ENCODE data around the gene NKAIN4.
"Not testable (repeated sequence)": the region's sequence is repeated elsewhere in the genome, so short reads cannot be mapped to it uniquely, and the experiment has no call there.

NKAIN4 gene

DNA sequence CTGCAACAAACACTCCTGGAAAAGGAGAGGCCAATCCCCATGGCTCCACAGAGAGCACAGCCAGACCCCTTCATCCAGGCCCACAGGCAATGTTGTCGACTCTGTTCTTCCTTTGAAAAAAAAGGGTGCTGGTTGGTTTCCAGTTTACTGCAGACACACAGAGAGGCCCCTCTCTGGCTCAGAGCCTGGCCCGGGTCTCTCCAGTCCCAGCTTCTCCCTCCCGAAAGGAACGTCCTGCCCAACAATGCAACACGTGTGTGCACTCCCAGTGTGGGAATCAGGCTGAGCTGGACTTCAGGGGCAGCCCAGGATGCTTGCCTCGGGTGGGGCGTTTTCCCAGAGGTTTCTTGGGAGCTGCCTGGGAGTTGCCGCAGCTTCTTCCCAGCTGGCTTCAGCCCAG lies 4.5 kb upstream of the NKAIN4 start:
- DNase-seq (ENCODE audit: low read depth in 2 of 3, low spot score in 2 of 3): no peak

DNA sequence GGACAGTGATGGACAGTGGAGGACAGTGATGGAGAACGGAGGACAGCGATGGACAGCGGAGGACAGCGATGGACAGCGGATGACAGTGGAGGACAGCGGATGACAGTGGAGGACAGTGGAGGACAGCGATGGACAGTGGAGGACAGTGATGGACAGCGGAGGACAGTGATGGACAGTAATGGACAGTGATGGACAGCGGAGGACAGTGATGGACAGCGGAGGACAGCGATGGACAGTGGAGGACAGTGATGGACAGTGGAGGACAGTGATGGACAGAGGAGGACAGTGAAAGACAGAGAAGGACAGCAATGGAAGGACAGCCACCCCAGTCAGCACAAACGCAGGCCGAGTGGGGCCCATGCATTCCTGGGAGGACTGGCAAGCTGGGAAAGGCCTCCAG lies 3.4 kb upstream of the NKAIN4 start:
- DNase-seq (ENCODE audit: low read depth in 2 of 3, low spot score in 2 of 3): no peak

DNA sequence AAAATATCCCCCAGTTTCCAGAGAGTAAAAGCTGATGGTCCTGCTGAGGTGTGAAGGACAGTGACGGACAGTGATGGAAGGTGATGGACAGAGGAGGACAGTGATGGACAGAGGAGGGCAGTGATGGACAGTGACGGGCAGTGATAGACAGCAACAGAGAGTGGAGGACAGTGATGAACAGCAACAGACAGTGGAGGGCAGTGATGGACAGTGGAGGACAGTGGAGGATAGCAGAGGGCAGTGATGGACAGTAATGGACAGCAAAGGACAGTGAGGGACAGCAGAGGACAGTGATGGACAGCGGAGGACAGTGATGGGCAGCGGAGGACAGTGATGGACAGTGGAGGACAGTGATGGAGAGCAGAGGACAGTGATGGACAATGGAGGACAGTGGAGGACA lies 2.7 kb upstream of the NKAIN4 start:
- DNase-seq (ENCODE audit: low read depth in 2 of 3, low spot score in 2 of 3): no peak

DNA sequence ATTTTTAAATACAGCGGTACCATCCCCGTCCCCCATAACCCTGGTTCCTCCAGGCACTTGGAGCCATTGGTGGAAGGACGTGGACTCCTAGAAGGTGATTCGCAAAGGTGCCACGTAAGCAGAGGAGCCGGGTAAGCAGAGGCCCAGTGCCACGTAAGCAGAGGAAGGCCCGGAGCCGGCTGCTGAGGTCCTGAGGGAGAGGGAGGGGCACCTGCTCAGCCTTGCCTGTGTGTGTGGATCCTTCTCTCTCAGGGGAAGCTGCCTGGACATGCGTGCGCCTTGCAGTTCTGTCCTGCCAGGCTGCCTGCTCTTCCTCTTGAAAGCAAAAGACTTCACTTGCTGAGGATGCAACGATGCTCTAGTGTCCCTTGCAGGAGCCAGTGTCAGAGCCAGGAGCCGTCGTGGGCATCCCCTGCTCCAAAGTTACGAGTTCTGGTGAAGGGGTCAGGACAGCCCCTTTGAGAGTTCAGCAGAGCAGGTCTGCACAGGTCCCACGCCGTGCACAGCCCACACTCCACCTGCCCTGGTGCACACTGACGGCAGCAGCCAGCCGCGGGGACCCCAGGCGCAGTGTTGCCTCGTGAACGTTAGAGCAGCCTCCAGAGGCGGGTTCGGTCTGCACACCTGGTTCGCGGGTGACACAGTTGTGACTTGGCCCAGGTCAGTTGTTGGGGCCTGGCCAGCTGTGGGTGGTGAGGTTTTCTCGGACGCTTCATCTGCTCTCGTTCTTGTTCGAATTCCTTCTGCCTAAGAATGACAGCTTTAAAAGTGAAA lies 1.9 kb upstream of the NKAIN4 start:
- DNase-seq (ENCODE audit: low read depth in 2 of 3, low spot score in 2 of 3): no peak

DNA sequence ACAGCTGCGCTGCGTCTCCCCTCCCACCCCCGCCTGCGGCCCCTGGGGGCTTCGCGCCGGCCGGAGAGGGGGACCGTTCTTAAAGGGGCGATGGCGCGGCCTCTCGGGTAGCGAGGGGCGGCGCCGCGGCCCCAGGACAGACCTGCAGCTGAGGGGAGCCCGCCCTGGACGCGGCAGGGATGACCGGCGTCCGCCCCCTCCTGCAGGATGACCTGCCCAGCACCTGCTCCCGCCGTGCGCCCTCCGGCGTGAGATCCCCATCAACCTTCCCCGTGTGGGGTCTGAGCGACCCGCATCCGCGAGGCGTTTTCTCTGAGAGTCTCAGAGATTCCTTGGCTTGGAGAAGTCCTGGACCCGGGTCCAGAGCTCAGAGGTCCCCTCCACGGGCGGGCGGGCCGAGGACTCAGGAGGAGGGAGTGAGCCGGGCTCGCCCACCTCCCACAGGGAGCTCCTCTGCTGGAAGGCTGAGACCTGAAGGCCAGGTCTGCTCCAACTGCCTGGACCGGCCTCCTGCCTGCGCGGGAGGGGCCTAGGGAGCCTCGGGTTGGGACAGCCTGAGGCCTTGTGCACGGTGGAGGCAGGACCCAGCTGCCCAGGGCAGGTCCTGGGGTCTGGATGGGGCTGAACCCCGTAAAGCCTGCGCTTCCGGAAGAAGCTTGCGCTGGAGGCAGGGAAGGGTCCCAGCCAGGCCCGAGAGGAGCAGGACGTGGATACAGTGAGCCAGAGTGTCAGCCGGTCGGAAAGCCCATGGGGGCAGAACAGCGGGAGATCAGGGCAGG lies 532 bp upstream of the NKAIN4 start:
- no peak for DNase-seq (ENCODE audit: low read depth in 2 of 3, low spot score in 2 of 3)

DNA sequence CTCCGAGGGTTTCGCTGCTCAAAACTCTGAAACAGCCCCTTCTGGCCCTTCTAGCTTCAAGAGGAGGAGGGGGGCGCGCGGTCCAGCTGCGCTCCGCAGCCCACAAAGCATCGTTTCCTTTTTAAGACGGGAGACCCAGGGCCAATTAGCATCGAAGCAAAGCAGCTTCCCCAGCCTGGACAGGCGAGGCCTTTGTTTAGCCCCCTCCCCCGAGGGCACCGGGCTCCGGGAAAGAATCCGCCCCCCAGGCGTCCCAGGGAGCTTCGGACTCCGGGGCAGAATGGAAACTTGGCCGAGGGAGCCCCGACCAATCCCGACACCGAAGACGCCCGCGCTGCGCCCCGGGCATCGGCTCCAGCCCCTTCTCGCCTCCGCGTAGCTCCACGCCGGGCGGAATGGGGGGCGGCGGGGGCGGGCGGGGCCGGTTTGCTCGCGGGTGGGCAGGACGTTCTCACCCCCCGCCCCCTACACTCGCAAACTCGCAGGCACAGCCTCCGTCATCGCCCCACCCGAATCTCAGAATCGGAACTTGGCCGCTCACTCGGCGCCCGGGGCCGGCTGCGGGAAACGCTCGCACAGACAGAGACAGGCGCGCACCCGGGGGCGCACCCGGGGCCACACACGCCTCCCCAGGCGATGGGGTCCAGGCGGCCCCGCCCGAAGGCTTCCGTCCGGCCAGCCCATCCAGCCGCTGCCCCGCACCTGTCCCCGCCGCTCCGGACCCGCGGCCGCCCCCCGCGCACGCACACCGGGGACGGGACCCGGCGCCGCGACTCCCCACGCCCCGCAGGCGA lies 628 bp downstream of the NKAIN4 start:
- DNase-seq (ENCODE audit: low read depth in 2 of 3, low spot score in 2 of 3): no peak

DNA sequence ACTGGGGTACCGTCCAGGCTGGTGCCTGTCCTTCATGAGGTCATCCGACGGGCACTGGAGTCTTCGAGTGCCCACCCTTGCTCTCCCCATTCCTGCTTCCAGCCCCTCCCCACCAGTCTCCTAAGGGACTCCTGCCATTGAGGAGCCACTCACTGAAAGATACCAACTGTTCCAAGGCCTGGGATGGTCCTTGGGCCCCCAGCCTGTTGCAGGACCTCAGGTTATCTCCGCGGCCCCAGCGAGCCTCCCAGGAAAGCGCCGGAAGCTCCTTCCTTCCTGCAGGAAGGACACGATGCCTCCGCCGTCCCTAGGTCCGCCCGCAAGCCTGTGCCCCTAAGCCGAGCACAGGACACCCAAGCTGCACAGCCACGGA lies 1.2 kb downstream of the NKAIN4 start:
- DNase-seq (ENCODE audit: low read depth in 2 of 3, low spot score in 2 of 3): no peak

DNA sequence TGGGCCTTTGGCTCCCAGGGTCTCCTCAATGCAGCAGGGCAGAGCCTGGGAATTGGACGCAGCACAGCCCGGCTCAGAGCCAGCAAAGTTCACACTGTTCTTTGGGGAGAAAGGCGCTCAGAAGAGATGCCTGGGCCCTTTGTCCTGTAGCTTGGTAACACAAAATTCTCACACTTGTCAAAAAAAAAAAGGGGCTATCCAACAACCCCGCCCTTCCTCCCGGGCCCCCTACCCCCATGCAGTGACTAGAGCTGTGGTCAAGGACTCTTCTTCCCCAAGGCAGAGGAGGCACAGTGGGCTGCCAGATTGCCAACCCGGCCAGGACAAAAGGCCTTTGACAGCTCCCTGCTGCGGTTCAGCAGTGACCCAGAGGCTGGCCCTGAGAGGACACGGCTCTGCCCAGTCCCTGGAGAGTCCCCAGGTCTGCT lies 2.0 kb downstream of the NKAIN4 start:
- DNase-seq (ENCODE audit: low read depth in 2 of 3, low spot score in 2 of 3): no peak

DNA sequence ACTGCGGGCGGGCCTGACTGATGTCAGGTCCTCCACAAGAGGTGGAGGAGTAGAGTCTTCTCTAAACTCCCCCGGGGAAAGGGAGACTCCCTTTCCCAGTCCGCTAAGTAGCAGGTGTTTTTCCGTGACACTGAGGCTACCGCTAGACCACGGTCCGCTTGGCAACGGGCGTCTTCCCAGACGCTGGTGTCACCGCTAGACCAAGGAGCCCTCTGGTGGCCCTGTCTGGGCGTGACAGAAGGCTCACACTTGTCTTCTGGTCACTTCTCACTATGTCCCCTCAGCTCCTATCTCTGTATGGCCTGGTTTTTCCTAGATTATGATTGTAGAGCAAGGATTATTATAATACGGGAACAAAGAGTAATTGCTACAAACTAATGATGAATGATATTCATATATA lies 2.9 kb downstream of the NKAIN4 start:
- DNase-seq (ENCODE audit: low read depth in 2 of 3, low spot score in 2 of 3): not testable (repeated sequence)

DNA sequence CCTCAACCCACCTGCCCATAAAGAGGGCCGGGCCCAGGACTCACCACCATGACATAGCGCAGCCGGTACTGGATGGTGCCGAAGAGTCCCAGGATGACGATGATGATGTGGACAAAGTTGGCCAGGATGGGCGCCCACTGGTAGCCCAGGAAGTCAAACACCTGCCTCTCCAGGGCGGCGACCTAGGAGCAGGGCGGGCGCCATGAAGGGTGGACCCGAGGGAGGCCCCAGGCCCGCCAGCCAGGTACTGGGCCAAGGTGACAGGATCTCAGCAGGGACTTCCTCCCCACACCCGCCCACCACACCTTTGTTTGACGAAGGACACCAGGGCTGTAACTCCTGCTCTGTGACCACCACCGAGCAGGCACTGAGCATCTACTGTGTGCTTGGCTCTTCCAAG lies 4.4 kb downstream of the NKAIN4 start:
- no peak for DNase-seq (ENCODE audit: low read depth in 2 of 3, low spot score in 2 of 3)

DNA sequence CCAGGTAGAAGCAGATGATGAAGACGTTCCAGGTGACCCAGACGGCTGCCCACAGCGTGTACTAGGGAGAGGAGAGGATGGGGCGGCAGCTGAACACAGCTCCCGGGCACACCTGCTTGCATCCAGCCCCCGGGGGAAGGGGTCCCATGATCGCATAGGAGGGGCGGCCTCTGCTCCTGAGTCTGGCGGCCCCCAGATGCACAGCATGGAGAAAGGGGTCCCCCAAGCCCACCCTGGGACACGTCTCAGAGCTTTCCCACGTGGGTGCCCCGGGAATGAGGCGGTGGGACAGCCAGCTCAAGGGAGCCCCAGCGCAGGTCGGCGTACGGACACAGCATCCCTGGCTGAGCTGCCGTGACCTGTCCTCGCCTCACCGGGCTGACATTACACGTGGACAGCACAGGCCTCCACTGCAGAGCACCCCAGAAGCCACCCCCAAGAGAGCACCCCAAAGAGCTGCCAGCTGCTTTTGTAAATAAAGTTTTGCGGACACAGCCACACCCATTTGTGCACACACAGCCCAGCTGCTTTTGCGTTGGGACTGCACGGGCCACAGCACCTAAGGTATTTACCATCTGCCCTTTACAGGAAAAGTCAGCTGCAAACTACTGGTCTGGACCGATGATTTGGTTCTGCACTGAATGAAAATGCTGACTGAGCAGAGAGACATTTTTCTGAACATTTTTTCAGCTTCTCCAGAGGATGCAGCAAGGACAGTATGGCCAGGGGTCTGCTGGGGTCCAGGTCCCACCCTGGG lies 5.2 kb downstream of the NKAIN4 start:
- DNase-seq (ENCODE audit: low read depth in 2 of 3, low spot score in 2 of 3): no peak

DNA sequence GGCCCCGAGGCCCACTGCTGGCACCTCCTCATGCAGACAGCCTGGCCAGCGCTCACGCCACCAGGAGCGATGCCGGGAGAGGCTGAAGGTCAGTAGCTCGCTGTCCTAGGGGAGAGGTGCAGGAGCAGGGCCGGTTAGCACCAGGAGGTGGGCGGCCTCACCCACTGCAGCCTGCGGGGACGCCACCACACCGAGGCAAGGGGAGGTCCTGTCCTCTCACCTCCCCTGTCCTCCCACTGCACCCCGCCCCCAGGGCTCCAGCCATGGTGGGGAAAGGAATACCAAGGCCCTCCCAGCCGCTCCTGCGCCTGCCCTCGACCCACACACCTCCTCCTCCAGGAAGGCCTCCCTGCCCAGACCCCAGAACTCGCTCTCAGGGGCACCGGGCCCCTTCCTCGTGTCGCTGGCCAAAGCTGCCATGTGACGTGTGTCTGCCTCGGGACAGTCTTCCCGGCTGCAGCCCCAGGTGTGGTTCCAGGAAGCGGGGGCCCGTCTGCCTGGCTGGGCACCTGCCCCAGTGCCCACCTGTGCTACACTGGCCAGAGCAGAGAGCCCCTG lies 6.5 kb downstream of the NKAIN4 start:
- no peak for DNase-seq (ENCODE audit: low read depth in 2 of 3, low spot score in 2 of 3)

DNA sequence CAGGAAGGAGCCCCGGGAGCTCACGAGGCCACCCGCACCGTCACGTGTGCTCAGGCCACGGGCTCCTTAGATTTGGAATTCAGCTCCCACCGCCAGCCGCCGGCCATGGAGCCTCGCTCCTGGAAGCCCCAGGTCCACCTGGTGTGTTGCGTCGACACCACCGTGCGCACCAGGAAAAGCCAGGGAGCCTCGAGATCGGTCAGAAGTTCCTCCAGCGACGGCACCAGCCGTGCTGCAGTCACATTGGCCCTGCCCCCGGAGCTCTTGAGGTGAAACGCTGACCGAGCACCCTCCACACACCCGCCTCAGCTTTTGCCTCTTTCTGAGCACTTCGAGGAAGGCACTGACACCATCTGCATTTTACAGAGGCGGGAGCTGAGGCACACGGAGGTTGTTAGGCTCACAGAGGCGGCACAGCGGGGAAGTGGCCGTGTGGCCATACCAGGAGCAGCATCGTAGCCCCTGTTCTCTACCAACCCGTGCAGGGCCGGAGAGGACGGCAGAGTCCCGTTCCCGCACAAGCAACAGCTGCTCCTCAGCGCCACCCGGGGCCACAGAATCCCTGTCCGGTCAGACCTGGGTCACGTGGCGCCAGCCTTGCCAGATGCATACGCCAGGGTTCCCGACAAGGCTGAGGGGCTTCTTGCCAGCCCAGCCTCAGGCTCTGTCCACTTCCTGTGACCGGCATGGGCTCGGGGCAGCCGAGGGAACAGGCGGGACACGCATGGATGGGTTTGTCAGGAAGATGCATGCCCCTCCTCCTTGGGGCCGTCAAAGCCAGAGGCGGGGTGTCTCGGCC lies 7.6 kb downstream of the NKAIN4 start:
- no peak for DNase-seq (ENCODE audit: low read depth in 2 of 3, low spot score in 2 of 3)

DNA sequence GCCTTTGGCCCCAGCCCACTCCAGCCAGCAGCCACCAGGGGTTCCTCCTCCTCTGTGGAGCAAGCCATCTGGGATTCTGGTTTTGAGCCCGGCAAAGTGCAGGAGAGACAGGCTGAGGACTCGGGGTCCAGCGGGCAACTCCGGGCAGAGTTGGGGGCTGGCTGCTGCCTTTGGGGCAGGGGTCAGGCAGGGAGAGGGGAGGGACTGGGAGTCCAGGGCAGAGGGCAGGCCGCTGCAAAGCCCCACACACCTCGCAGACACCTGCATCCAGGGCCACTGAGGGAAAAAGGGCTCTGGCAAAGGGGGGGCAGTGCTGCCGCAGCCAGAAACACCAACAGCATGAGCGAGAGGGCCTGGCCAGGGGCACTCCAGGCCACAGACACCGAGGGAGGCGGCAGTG lies 9.8 kb downstream of the NKAIN4 start:
- no peak for DNase-seq (ENCODE audit: low read depth in 2 of 3, low spot score in 2 of 3)

DNA sequence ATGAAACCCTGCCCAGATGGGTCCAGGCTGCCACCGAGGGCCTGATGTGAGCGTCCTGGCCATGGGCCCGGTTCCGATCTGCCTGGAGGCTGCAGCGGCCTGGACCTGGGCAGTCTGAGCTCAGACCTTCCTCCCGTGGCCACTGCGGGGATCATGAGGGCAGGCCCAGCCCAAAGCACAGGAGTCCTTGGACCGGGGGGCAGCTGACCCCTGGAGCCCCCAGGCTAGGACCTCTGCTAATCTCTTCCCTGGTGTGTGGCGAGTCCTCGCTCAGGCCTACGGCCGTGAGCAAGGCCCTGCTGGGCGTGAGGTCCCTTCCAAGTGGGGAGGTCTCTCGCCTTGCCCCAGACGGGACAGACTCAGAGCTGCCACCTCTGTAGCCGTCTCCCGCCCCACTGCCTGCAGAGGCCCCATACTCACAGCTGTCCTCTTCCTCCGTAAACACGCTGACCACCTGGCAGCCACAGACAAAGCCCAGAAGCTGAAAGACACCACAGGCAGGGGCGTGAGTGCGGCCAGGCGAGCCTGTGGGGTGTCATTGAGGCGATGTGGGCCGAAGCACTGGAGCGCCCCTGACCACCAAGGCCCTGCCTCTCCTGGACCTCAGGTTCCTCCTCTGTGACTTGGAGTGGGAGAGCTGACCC lies 10.5 kb downstream of the NKAIN4 start:
- DNase-seq (ENCODE audit: low read depth in 2 of 3, low spot score in 2 of 3): no peak

DNA sequence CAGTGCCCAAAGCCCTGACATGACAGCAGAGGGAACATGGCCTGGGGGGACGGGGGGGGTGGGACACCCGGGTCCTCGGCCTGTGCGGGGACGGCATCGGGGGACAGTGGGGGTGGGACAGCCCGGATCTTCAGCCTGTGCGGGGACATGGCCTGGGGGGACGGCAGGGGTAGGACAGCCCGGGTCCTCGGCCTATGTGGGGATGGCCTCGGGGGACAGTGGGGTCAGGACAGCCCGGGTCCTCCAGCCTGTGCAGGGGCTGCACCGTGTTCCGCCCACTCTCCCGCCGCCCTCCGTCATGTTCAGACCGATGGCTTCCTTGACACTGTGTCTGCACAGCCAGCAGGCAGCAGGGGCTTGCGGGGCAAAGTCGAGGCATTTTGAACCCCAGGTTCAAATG lies 11.5 kb downstream of the NKAIN4 start:
- no peak for DNase-seq (ENCODE audit: low read depth in 2 of 3, low spot score in 2 of 3)

DNA sequence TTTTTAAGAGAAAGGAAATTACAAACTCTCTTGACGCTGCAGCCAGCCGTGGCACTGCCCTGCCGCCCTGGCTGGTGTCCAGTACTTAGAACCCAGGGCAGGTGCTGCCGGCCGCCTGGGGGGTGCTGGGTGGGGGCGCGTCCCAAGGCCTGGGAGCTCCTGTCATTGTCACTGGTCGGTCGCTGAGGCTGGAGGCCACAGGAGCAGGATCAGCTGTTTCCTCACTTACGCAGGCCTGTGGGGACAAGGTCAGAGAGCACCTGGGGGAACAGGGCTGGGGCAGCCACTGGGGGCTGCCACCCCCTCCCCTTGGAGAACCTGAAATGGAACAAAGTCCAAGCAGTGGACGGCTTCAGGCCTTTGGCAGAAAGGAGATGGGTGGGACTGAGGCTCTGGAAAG lies 13.0 kb downstream of the NKAIN4 start:
- DNase-seq (ENCODE audit: low read depth in 2 of 3, low spot score in 2 of 3): no peak

DNA sequence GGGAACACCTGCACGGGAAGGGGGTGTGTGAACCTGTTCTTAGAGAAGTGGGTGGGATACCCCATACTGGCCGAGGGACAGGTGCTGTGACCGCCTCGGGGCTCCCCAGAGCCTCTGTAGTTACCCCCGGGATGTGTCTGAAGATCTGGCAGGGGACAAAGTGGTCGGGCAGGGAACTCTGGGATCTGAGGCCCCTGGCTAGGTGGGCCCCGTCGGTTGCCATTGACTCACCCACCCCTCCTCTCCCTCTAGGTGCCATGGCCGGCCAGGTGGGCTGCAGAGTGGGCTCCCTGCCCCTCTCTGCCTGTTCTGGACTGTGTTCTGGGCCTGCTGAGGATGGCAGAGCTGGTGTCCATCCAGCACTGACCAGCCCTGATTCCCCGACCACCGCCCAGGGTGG lies 14.3 kb downstream of the NKAIN4 start:
- no peak for DNase-seq (ENCODE audit: low read depth in 2 of 3, low spot score in 2 of 3)

DNA sequence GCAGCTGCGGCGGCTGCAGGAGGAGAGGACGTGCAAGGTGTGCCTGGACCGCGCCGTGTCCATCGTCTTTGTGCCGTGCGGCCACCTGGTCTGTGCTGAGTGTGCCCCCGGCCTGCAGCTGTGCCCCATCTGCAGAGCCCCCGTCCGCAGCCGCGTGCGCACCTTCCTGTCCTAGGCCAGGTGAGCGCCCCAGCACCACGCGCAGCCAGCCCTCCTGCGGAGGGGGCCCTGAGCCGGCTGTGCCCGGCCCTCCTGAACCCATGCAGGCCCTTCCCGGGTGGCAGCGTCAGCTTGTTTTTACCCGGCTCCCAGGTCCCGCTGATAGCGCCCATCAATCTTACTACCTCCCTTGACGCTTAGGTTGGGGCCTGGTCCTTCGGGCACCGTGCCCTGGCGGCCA lies 14.8 kb downstream of the NKAIN4 start:
- DNase-seq (ENCODE audit: low read depth in 2 of 3, low spot score in 2 of 3): no peak

All from activated CD8-positive, alpha-beta memory T cell treated with anti-CD3 and anti-CD28 coated beads for 48 hours (primary cell).